HEK293 (cell line): Measurements from ENCODE around the gene C2orf81.

Source experiments
- CTCF ChIA-PET: fragments of 350-600 bp; formaldehyde crosslinking; extraction: SDS; loops from one replicate; lab custom pipeline; 2021; ENCODE audit warnings: antibody characterized with exemption; lab: Yijun Ruan, JAX
- POLR2A ChIA-PET: fragments of 300-600 bp; formaldehyde crosslinking; extraction: SDS; loops from one replicate; lab custom pipeline; 2020; ENCODE audit warnings: antibody characterized with exemption, inconsistent platforms; lab: Yijun Ruan, JAX
- H3K27ac ChIP-seq: fragments of 200-500 bp; sonication (Bioruptor generic); 2 replicates; pipeline ENCODE4 v1.5.1; 2014; ENCODE audit warnings: low read depth, low read length, control low read depth, inconsistent platforms; ENCODE audit errors: extremely low read depth
- H3K36me3 ChIP-seq, 2 experiments: fragments of 200-500 bp in 1 of 2; sonication (Bioruptor generic) in 1 of 2; 1 replicate in 1 of 2; 2 replicates in 1 of 2; pipeline ENCODE4 v1.5.1; 2014 to 2017; ENCODE audit warnings: inconsistent platforms in 2 of 2, low read length in 2 of 2; ENCODE audit not compliant: control insufficient read depth in 2 of 2, insufficient read depth in 1 of 2
- H3K4me1 ChIP-seq: fragments of 200-500 bp; sonication (Bioruptor generic); 2 replicates; pipeline ENCODE4 v1.5.1; 2014; ENCODE audit warnings: mild to moderate bottlenecking, low read length, inconsistent platforms; ENCODE audit not compliant: control insufficient read depth, insufficient read depth
- H3K4me3 ChIP-seq: 2 replicates; pipeline ENCODE4 v1.5.1; 2011; ENCODE audit warnings: low read depth, mild to moderate bottlenecking, control low read depth, low read length, moderate library complexity
- H3K9me3 ChIP-seq: fragments of 200-500 bp; sonication (Bioruptor generic); 2 replicates; pipeline ENCODE4 v1.5.1; 2014; ENCODE audit warnings: low read depth, low read length, inconsistent platforms; ENCODE audit not compliant: control insufficient read depth, insufficient read depth
- BCL6B ChIP-seq: fragments of 450-650 bp; formaldehyde crosslinking; IDR thresholded peaks from 2 replicates; pipeline ENCODE4 v1.5.1; 2017; ENCODE audit warnings: missing biosample characterization, missing genetic modification characterization
- KLF1 ChIP-seq: fragments of 450-650 bp; formaldehyde crosslinking; IDR thresholded peaks from 2 replicates; pipeline ENCODE4 v1.5.1; 2016; ENCODE audit warnings: missing biosample characterization, missing genetic modification characterization
- REST ChIP-seq: fragments of 450-650 bp; formaldehyde crosslinking; IDR thresholded peaks from 2 replicates; pipeline ENCODE4 v1.5.1; 2016; ENCODE audit warnings: missing biosample characterization, missing genetic modification characterization
- SCRT1 ChIP-seq: fragments of 450-650 bp; formaldehyde crosslinking; IDR thresholded peaks from 2 replicates; pipeline ENCODE4 v1.5.1; 2016; ENCODE audit warnings: missing biosample characterization, missing genetic modification characterization, borderline replicate concordance
- ZIC2 ChIP-seq: fragments of 450-650 bp; formaldehyde crosslinking; IDR thresholded peaks from 2 replicates; pipeline ENCODE4 v1.5.1; 2016; ENCODE audit warnings: missing biosample characterization, missing genetic modification characterization
- ZNF138 ChIP-seq: fragments of 450-650 bp; formaldehyde crosslinking; IDR thresholded peaks from 2 replicates; pipeline ENCODE4 v1.5.1; 2016; ENCODE audit warnings: missing biosample characterization, missing genetic modification characterization, borderline replicate concordance
- ZNF366 ChIP-seq: fragments of 450-650 bp; formaldehyde crosslinking; conservative IDR thresholded peaks from 2 replicates; pipeline ENCODE4 v1.5.1; 2016; ENCODE audit warnings: missing biosample characterization, missing genetic modification characterization
- ZNF48 ChIP-seq: fragments of 450-650 bp; formaldehyde crosslinking; IDR thresholded peaks from 2 replicates; pipeline ENCODE4 v1.5.1; 2016; ENCODE audit warnings: missing biosample characterization, missing genetic modification characterization
- ZNF514 ChIP-seq: fragments of 450-650 bp; formaldehyde crosslinking; IDR thresholded peaks from 2 replicates; pipeline ENCODE4 v1.5.1; 2016; ENCODE audit warnings: missing biosample characterization, missing genetic modification characterization
- ZNF521 ChIP-seq: fragments of 450-650 bp; formaldehyde crosslinking; IDR thresholded peaks from 2 replicates; pipeline ENCODE4 v1.5.1; 2017; ENCODE audit warnings: missing biosample characterization, mild to moderate bottlenecking, missing genetic modification characterization
- ZNF560 ChIP-seq: fragments of 450-650 bp; formaldehyde crosslinking; IDR thresholded peaks from 2 replicates; pipeline ENCODE4 v1.5.1; 2017; ENCODE audit warnings: missing biosample characterization, missing genetic modification characterization, borderline replicate concordance
- ZNF626 ChIP-seq: fragments of 450-650 bp; sonication (Bioruptor Pico); formaldehyde crosslinking; IDR thresholded peaks from 2 replicates; pipeline ENCODE4 v1.5.1; 2018; ENCODE audit warnings: missing biosample characterization, missing genetic modification characterization, inconsistent platforms
- ZNF660 ChIP-seq: fragments of 450-650 bp; IDR thresholded peaks from 2 replicates; pipeline ENCODE4 v1.5.1; 2018; ENCODE audit warnings: missing biosample characterization, mild to moderate bottlenecking, missing genetic modification characterization
- ZNF664 ChIP-seq: fragments of 450-650 bp; formaldehyde crosslinking; IDR thresholded peaks from 2 replicates; pipeline ENCODE4 v1.5.1; 2016; ENCODE audit warnings: missing biosample characterization, missing genetic modification characterization
- ZNF701 ChIP-seq: fragments of 450-650 bp; formaldehyde crosslinking; IDR thresholded peaks from 2 replicates; pipeline ENCODE4 v1.5.1; 2016; ENCODE audit warnings: missing biosample characterization, missing genetic modification characterization
- ZNF792 ChIP-seq: fragments of 450-650 bp; formaldehyde crosslinking; IDR thresholded peaks from 2 replicates; pipeline ENCODE4 v1.5.1; 2016; ENCODE audit warnings: missing biosample characterization, missing genetic modification characterization
- TF ChIP-seq, protein P1 (sequence below): fragments of 450-650 bp; formaldehyde crosslinking; IDR thresholded peaks from 2 replicates; pipeline ENCODE4 v1.5.1; 2016; ENCODE audit warnings: missing biosample characterization, missing genetic modification characterization
- TF ChIP-seq, protein P2 (sequence below): fragments of 450-650 bp; formaldehyde crosslinking; IDR thresholded peaks from 2 replicates; pipeline ENCODE4 v1.5.1; 2016; ENCODE audit warnings: missing biosample characterization, missing genetic modification characterization

Gene C2orf81

GRCh38 chr2:74418312-74418711 lies 3.1 kb downstream of the C2orf81 start:
- ChIA-PET POLR2A (no interaction called here), CTCF (interaction anchor here (0.6 to 0.8 kb wide), 2 partner anchors 66 to 304 kb away, joined by 3 to 8 read pairs; no protein-coding TSS in a partner anchor)
- Histone ChIP-seq H3K27ac (no peak overlapping the region), H3K4me3 (no peak overlapping the region), H3K4me1 (no peaks in the 10 kb centered on the region; the same call in 1 of the 2 replicates), H3K9me3 (no peaks in the 10 kb centered on the region), H3K36me3 (peaks cover 0 to under 1% of the 10 kb centered on the region in 2 experiments; a peak in 1 of 3 replicates)
- TF ChIP-seq ZIC2 (tag by site-specific recombination) = no peak
- no peak for TF ChIP-seq ZNF514
- TF ChIP-seq ZNF48 (tag by site-specific recombination) = no peak

GRCh38 chr2:74417763-74418162 lies 3.7 kb downstream of the C2orf81 start:
- POLR2A ChIA-PET = no interaction called here
- H3K9me3 ChIP-seq = no peaks in the 10 kb centered on the region
- no peaks in the 10 kb centered on the region; a peak in 1 of 3 replicates for H3K36me3 ChIP-seq
- TF ChIP-seq ZNF664 (tag by site-specific recombination) (no peak), REST (no peak), ZNF626 (tag by site-specific recombination) (no peak), SCRT1 (tag by site-specific recombination) (no peak), ZNF138 (tag by site-specific recombination) (no peak), BCL6B (tag by site-specific recombination) (no peak), ZNF660 (no peak), ZNF560 (tag by site-specific recombination) (no peak)
- TF ChIP-seq, protein P1, sequence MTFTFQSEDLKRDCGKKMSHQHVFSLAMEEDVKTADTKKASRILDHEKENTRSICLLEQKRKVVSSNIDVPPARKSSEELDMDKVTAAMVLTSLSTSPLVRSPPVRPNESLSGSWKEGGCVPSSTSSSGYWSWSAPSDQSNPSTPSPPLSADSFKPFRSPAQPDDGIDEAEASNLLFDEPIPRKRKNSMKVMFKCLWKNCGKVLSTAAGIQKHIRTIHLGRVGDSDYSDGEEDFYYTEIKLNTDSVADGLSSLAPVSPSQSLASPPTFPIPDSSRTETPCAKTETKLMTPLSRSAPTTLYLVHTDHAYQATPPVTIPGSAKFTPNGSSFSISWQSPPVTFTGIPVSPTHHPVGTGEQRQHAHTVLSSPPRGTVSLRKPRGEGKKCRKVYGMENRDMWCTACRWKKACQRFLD = no peak
- H3K27ac ChIP-seq = no peak overlapping the region
- H3K4me1 ChIP-seq = no peaks in the 10 kb centered on the region; the same call in 1 of the 2 replicates
- H3K4me3 ChIP-seq = no peak overlapping the region
- CTCF ChIA-PET = interaction anchor here (0.8 kb wide), 1 partner anchor 303 kb away, joined by 8 read pairs; no protein-coding TSS in a partner anchor

- no peaks in the 10 kb centered on the region for H3K36me3 ChIP-seq
- TF ChIP-seq ZNF521 = no peak
- TF ChIP-seq ZNF792 (tag by site-specific recombination) = no peak
- TF ChIP-seq, protein P2, sequence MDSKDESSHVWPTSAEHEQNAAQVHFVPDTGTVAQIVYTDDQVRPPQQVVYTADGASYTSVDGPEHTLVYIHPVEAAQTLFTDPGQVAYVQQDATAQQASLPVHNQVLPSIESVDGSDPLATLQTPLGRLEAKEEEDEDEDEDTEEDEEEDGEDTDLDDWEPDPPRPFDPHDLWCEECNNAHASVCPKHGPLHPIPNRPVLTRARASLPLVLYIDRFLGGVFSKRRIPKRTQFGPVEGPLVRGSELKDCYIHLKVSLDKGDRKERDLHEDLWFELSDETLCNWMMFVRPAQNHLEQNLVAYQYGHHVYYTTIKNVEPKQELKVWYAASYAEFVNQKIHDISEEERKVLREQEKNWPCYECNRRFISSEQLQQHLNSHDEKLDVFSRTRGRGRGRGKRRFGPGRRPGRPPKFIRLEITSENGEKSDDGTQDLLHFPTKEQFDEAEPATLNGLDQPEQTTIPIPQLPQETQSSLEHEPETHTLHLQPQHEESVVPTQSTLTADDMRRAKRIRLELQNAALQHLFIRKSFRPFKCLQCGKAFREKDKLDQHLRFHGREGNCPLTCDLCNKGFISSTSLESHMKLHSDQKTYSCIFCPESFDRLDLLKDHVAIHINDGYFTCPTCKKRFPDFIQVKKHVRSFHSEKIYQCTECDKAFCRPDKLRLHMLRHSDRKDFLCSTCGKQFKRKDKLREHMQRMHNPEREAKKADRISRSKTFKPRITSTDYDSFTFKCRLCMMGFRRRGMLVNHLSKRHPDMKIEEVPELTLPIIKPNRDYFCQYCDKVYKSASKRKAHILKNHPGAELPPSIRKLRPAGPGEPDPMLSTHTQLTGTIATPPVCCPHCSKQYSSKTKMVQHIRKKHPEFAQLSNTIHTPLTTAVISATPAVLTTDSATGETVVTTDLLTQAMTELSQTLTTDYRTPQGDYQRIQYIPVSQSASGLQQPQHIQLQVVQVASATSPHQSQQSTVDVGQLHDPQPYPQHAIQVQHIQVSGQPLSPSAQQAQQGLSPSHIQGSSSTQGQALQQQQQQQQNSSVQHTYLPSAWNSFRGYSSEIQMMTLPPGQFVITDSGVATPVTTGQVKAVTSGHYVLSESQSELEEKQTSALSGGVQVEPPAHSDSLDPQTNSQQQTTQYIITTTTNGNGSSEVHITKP (tag by site-specific recombination) = 0 out of 2 replicates have a peak, but pooled peaks have one; percentile 19
- TF ChIP-seq ZNF366 = no peak
- TF ChIP-seq ZNF701 (tag by site-specific recombination) = no peak
- no peak for TF ChIP-seq KLF1
- TF ChIP-seq, all 188 proteins: peak for 1
- no peak overlapping the region for H3K4me3 ChIP-seq
- no peaks in the 10 kb centered on the region; the same call in 1 of the 2 replicates for H3K4me1 ChIP-seq
- ChIA-PET CTCF (no interaction called here), POLR2A (no interaction called here)
- no peak overlapping the region for H3K27ac ChIP-seq
- no peaks in the 10 kb centered on the region for H3K9me3 ChIP-seq
Observed at GRCh38 chr2:74417197-74417596, 4.2 kb downstream of the C2orf81 start.
